ENCODE measurements around the gene ACACB. TPM values are rescaled to one million over a fixed set of nuclear protein-coding genes. Genes with fewer than 3 reads are reported as not detected.

The ACACB gene
- polyA plus RNA-seq (0.22 TPM in 2 replicates), polyA minus RNA-seq (0.93 and 1.7 TPM in 2 replicates)

GRCh38 chr12:109115758-109116610 lies at the start of gene ACACB:
TSS of gene ACACB (plus strand) at chr12:109116587. CDS start at chr12:109139406, 22,819 bp downstream.
- Histone ChIP-seq H3K9me3 (ENCODE audit: low read length) (no peaks in the 10 kb centered on the region), H3K36me3 (ENCODE audit: insufficient read depth, low read length) (no peaks in the 10 kb centered on the region), H3K79me2 (replicated peaks; ENCODE audit: insufficient read depth, low read length) (no peaks in the 10 kb centered on the region), H3K9me2 (ENCODE audit: insufficient read depth, low read length) (no peaks in the 10 kb centered on the region), H3K4me2 (ENCODE audit: low read length) (no peak within 1 kb of the TSS), H3F3A (ENCODE audit: insufficient read depth, low read length, poor library complexity, severe bottlenecking) (no peaks in the 10 kb centered on the region), H4K20me1 (ENCODE audit: insufficient read depth) (no peaks in the 10 kb centered on the region), H2AFZ (ENCODE audit: low read depth, low read length) (no peak within 1 kb of the TSS), H3K4me3 (ENCODE audit: low read length) (no peak within 1 kb of the TSS), H3K9ac (ENCODE audit: low read length) (no peak within 1 kb of the TSS), H3K27me3 (ENCODE audit: insufficient read depth, low read depth, low read length) (no peaks in the 10 kb centered on the region), H3K27ac (ENCODE audit: low read length) (no peak within 1 kb of the TSS)
- no peak for TF ChIP-seq TAF1 (IDR thresholded peaks at IDR 0.05; ENCODE audit: low read depth)
- no peak for TF ChIP-seq EP300 (conservative IDR thresholded peaks at IDR 0.05; ENCODE audit: poor library complexity, severe bottlenecking)
- no peak for TF ChIP-seq CTCF (IDR thresholded peaks at IDR 0.05; ENCODE audit: poor library complexity, severe bottlenecking)
- no peak for TF ChIP-seq EZH2 (IDR thresholded peaks at IDR 0.05; ENCODE audit: borderline replicate concordance, insufficient read depth, low read length, poor library complexity, severe bottlenecking)
- no peak for TF ChIP-seq SMC3 (conservative IDR thresholded peaks at IDR 0.05; ENCODE audit: poor library complexity)
- TF ChIP-seq MXI1 (conservative IDR thresholded peaks at IDR 0.05; ENCODE audit: poor library complexity, severe bottlenecking): no peak
- TF ChIP-seq, protein P1, sequence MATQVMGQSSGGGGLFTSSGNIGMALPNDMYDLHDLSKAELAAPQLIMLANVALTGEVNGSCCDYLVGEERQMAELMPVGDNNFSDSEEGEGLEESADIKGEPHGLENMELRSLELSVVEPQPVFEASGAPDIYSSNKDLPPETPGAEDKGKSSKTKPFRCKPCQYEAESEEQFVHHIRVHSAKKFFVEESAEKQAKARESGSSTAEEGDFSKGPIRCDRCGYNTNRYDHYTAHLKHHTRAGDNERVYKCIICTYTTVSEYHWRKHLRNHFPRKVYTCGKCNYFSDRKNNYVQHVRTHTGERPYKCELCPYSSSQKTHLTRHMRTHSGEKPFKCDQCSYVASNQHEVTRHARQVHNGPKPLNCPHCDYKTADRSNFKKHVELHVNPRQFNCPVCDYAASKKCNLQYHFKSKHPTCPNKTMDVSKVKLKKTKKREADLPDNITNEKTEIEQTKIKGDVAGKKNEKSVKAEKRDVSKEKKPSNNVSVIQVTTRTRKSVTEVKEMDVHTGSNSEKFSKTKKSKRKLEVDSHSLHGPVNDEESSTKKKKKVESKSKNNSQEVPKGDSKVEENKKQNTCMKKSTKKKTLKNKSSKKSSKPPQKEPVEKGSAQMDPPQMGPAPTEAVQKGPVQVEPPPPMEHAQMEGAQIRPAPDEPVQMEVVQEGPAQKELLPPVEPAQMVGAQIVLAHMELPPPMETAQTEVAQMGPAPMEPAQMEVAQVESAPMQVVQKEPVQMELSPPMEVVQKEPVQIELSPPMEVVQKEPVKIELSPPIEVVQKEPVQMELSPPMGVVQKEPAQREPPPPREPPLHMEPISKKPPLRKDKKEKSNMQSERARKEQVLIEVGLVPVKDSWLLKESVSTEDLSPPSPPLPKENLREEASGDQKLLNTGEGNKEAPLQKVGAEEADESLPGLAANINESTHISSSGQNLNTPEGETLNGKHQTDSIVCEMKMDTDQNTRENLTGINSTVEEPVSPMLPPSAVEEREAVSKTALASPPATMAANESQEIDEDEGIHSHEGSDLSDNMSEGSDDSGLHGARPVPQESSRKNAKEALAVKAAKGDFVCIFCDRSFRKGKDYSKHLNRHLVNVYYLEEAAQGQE (IDR thresholded peaks at IDR 0.05; ENCODE audit: borderline replicate concordance): no peak
- no peak for TF ChIP-seq POLR2AphosphoS5 (IDR thresholded peaks at IDR 0.05)
- TF ChIP-seq RAD21 (conservative IDR thresholded peaks at IDR 0.05): no peak

- H3K27me3 ChIP-seq (ENCODE audit: insufficient read depth, low read depth, low read length): no peaks in the 10 kb centered on the region
- no peak overlapping the region for H3K9ac ChIP-seq (ENCODE audit: low read length)
- H2AFZ ChIP-seq (ENCODE audit: low read depth, low read length): no peak overlapping the region
- no peak overlapping the region for H3K4me2 ChIP-seq (ENCODE audit: low read length)
- H3K79me2 ChIP-seq (replicated peaks; ENCODE audit: insufficient read depth, low read length): no peaks in the 10 kb centered on the region
- H3K9me3 ChIP-seq (ENCODE audit: low read length): no peaks in the 10 kb centered on the region
- peaks cover 2% of the 10 kb centered on the region for H3K36me3 ChIP-seq (ENCODE audit: insufficient read depth, low read length)
- H3K27ac ChIP-seq (ENCODE audit: low read length): no peak overlapping the region
- H3K4me3 ChIP-seq (ENCODE audit: low read length): no peak overlapping the region
- TF ChIP-seq POLR2AphosphoS5 (IDR thresholded peaks at IDR 0.05) (no peak), RAD21 (conservative IDR thresholded peaks at IDR 0.05) (no peak), SMC3 (conservative IDR thresholded peaks at IDR 0.05; ENCODE audit: poor library complexity) (no peak), EP300 (conservative IDR thresholded peaks at IDR 0.05; ENCODE audit: poor library complexity, severe bottlenecking) (no peak), CTCF (IDR thresholded peaks at IDR 0.05; ENCODE audit: poor library complexity, severe bottlenecking) (no peak), TAF1 (IDR thresholded peaks at IDR 0.05; ENCODE audit: low read depth) (no peak), EZH2 (IDR thresholded peaks at IDR 0.05; ENCODE audit: borderline replicate concordance, insufficient read depth, low read length, poor library complexity, severe bottlenecking) (no peak), MXI1 (conservative IDR thresholded peaks at IDR 0.05; ENCODE audit: poor library complexity, severe bottlenecking) (no peak)
- TF ChIP-seq, protein P1 (IDR thresholded peaks at IDR 0.05; ENCODE audit: borderline replicate concordance): no peak
- H3K9me2 ChIP-seq (ENCODE audit: insufficient read depth, low read length): no peaks in the 10 kb centered on the region
- no peaks in the 10 kb centered on the region for H3F3A ChIP-seq (ENCODE audit: insufficient read depth, low read length, poor library complexity, severe bottlenecking)
- no peaks in the 10 kb centered on the region for H4K20me1 ChIP-seq (ENCODE audit: insufficient read depth)
Observed at GRCh38 chr12:109069307-109070271, 46.8 kb upstream of the ACACB start.

Measured in neural cell (in vitro differentiated cells).